HEK293 (cell line): ENCODE data around the gene PTPRN2.

Experiments used
- CTCF ChIP-seq: fragments of 450-650 bp; formaldehyde crosslinking; IDR thresholded peaks from 2 replicates; pipeline ENCODE4 v1.5.1; 2016; ENCODE audit warnings: missing biosample characterization, missing genetic modification characterization
- ZNF16 ChIP-seq: fragments of 450-650 bp; formaldehyde crosslinking; IDR thresholded peaks from 2 replicates; pipeline ENCODE4 v1.5.1; 2016; ENCODE audit warnings: low read depth, missing biosample characterization, missing genetic modification characterization

- TF ChIP-seq ZNF16 (no peak), CTCF (tag by site-specific recombination) (no peak)
Observed at GRCh38 chr7:157952841-157953645, 634.6 kb downstream of the PTPRN2 start.
